ENCODE measurements around the gene KRT27.

- TF ChIP-seq GATA3 (IDR thresholded peaks at IDR 0.05; ENCODE audit: low read depth, low read length) (no peak), GATA2 (IDR thresholded peaks at IDR 0.05; ENCODE audit: low read depth, low read length) (no peak)
These were observed 55.4 kb downstream of the KRT27 start for GRCh38 chr17:40726919-40727318.

Measured in SH-SY5Y (cell line).